B cell (primary cell): ENCODE measurements around the gene KDELR1. TPM values are rescaled to one million over a fixed set of nuclear protein-coding genes. Genes with fewer than 3 reads are reported as not detected.
A peak's percentile ranks its signal among the peaks of the same experiment; 100 is the strongest.

Experiments used
- ATAC-seq: fragments of 200-7000 bp; cut with Tn5 transposase; one replicate; pipeline ENCODE4 v1.10.0; 2021; ENCODE audit warnings: low read depth, mild to moderate bottlenecking, moderate number of reproducible peaks, moderate library complexity
- CTCF ChIA-PET: fragments of 350-600 bp; sonication (Branson Sonifier 250); formaldehyde crosslinking; loops from one replicate; lab custom pipeline; 2021; ENCODE audit warnings: antibody characterized with exemption, inconsistent platforms; lab: Charles Lee
- POLR2A ChIA-PET: fragments of 350-600 bp; sonication (Branson Sonifier 250); formaldehyde crosslinking; loops from one replicate; lab custom pipeline; 2021; ENCODE audit warnings: antibody characterized with exemption; lab: Charles Lee
- DNase-seq: peaks from one replicate; pipeline ENCODE4 v3.0.0; 2013
- H2AFZ ChIP-seq: 2 replicates; pipeline ENCODE4 v1.6.1; 2012; ENCODE audit warnings: mild to moderate bottlenecking, low read depth, low read length; ENCODE audit not compliant: insufficient read depth, poor library complexity, severe bottlenecking
- H3K27ac ChIP-seq, 2 donors: 1 replicate in 1 of 2; 2 replicates in 1 of 2; pipeline ENCODE4 v1.5.1; 2012 to 2013; ENCODE audit warnings: low read length in 2 of 2, mild to moderate bottlenecking in 2 of 2, moderate library complexity in 1 of 2
- H3K27me3 ChIP-seq, 4 experiments: fragments of 200-600 bp in 1 of 4; sonication (generic) in 1 of 4; replicated peaks in 1 of 4; 1 replicate in 2 of 4; 2 replicates in 2 of 4; pipeline versions ENCODE4 v1.6.1 to v1.7.0; 2013 to 2016; ENCODE audit warnings: low read length in 3 of 4, mild to moderate bottlenecking in 2 of 4, mixed read lengths in 1 of 4, moderate library complexity in 1 of 4; ENCODE audit not compliant: insufficient read depth in 4 of 4, control insufficient read depth in 3 of 4; ENCODE audit errors: control extremely low read depth in 1 of 4
- H3K36me3 ChIP-seq, 2 experiments: replicated peaks in 1 of 2; 1 replicate in 1 of 2; 2 replicates in 1 of 2; pipeline versions ENCODE4 v1.6.1 to v1.7.1; 2013; ENCODE audit warnings: low read length in 1 of 2; ENCODE audit not compliant: insufficient read depth in 2 of 2, control insufficient read depth in 1 of 2; ENCODE audit errors: control extremely low read depth in 1 of 2, extremely low read depth in 1 of 2
- H3K4me1 ChIP-seq, 2 donors: fragments of 200-600 bp in 1 of 2; sonication (generic) in 1 of 2; 1 replicate in 1 of 2; 2 replicates in 1 of 2; pipeline versions ENCODE4 v1.5.1 to v1.6.1; 2013 to 2017; ENCODE audit warnings: low read length in 2 of 2; ENCODE audit not compliant: control insufficient read depth in 2 of 2, insufficient read depth in 2 of 2
- H3K4me2 ChIP-seq: replicated peaks from 2 replicates; pipeline ENCODE3; 2012; ENCODE audit warnings: mild to moderate bottlenecking, low read depth, low read length; ENCODE audit not compliant: poor library complexity, severe bottlenecking
- H3K4me3 ChIP-seq, 5 experiments: fragments of 200-600 bp in 1 of 5; sonication (generic) in 1 of 5; 1 replicate in 3 of 5; 2 replicates in 2 of 5; pipeline versions ENCODE4 v1.5.1 to v1.7.0; 2011 to 2016; ENCODE audit warnings: low read length in 4 of 5, mild to moderate bottlenecking in 4 of 5, low read depth in 2 of 5, control low read depth in 1 of 5, moderate library complexity in 1 of 5; ENCODE audit not compliant: insufficient read depth in 1 of 5; ENCODE audit errors: control extremely low read depth in 1 of 5, extremely low read depth in 1 of 5
- H3K79me2 ChIP-seq: fragments of 200-600 bp; sonication (generic); one replicate; pipeline ENCODE4 v1.6.0; 2016; ENCODE audit warnings: low read length; ENCODE audit not compliant: control insufficient read depth, insufficient read depth
- H3K9ac ChIP-seq: fragments of 200-600 bp; sonication (generic); 2 replicates; pipeline ENCODE4 v1.6.1; 2017; ENCODE audit warnings: mild to moderate bottlenecking, low read length, moderate library complexity
- H3K9me3 ChIP-seq, 3 donors: one replicate each; pipeline versions ENCODE4 v1.6.1 to v1.7.1; 2013; ENCODE audit warnings: low read length in 2 of 3; ENCODE audit not compliant: control insufficient read depth in 2 of 3, insufficient read depth in 1 of 3; ENCODE audit errors: control extremely low read depth in 1 of 3
- H4K20me1 ChIP-seq: 2 replicates; pipeline ENCODE4 v1.6.0; 2012; ENCODE audit warnings: mild to moderate bottlenecking, low read length; ENCODE audit not compliant: insufficient read depth, control insufficient read depth, poor library complexity, severe bottlenecking
- H3K27ac Mint-ChIP-seq: one replicate; pipeline ENCODE4 v1.8.0; 2021; ENCODE audit warnings: mixed read lengths
- H3K27me3 Mint-ChIP-seq: one replicate; pipeline ENCODE4 v1.8.0; 2021; ENCODE audit warnings: mixed read lengths
- H3K4me1 Mint-ChIP-seq: one replicate; pipeline ENCODE4 v1.8.0; 2021; ENCODE audit warnings: mixed read lengths
- H3K4me3 Mint-ChIP-seq: one replicate; pipeline ENCODE4 v1.8.0; 2021; ENCODE audit warnings: mixed read lengths
- H3K9me3 Mint-ChIP-seq: one replicate; pipeline ENCODE4 v1.8.0; 2022; ENCODE audit warnings: mixed read lengths; ENCODE audit not compliant: insufficient read depth
- EZH2 ChIP-seq: IDR thresholded peaks from 2 replicates; pipeline ENCODE4 v1.6.1; 2012; ENCODE audit warnings: borderline replicate concordance, low read depth, mild to moderate bottlenecking, moderate library complexity, low read length; ENCODE audit not compliant: insufficient read depth, poor library complexity, severe bottlenecking
- WGBS: methylation state at CpG from one replicate; pipeline ENCODE4 v1.1.5; 2013; ENCODE audit warnings: missing lambda C conversion rate; ENCODE audit not compliant: insufficient coverage; 5-methylcytosine and 5-hydroxymethylcytosine counted together
- intact Hi-C: fragments of 100-400 bp; cut with micrococcal nuclease; formaldehyde crosslinking; loops from one replicate; pipeline ENCODE4 v1.10.0; 2022
- polyA plus RNA-seq: library from polyadenylated mRNA; depleted of rRNA; stranded (reverse); fragments of >200 nt; gene quantifications from 2 replicates; pipeline ENCODE4 v1.2.3, GENCODE V29; 2012
- total RNA-seq, 2 donors: library from RNA; stranded (reverse); fragments of 120-200 nt in 1 of 2; gene quantifications; 1 replicate in 1 of 2; 2 replicates in 1 of 2; pipeline versions ENCODE4 v1.2.3 to v1.2.4, GENCODE V29; 2013 to 2022
- TF ChIP-seq, protein P1 (sequence below): fragments of 200-600 bp; IDR thresholded peaks from one replicate; pipeline ENCODE4 v1.8.0; 2022; ENCODE audit warnings: antibody characterized with exemption, mild to moderate bottlenecking

Gene KDELR1
- total and polyA plus RNA-seq, 2 donors (not counting 1 experiment from before 2014, with no cell fraction given), result 33.3 to 62.7 TPM

- peak overlapping the region; percentile 71 for H3K4me3 Mint-ChIP-seq
- Histone ChIP-seq H3K36me3 (no peaks in the 10 kb centered on the region), H2AFZ (no peak overlapping the region), H3K79me2 (peaks cover 18% of the 10 kb centered on the region), H3K4me1 (peaks cover 56 to 61% of the 10 kb centered on the region in 2 donors), H3K27ac (no peak overlapping the region), H3K4me3 (no peak overlapping the region), H3K4me2 (peak overlapping the region; percentile 72), H3K9me3 (peaks cover 0 to 27% (median 0%) of the 10 kb centered on the region in 3 donors), H3K9ac (no peak overlapping the region), H3K27me3 (peaks cover 0 to 56% (median 33%) of the 10 kb centered on the region in 4 experiments), H4K20me1 (no peaks in the 10 kb centered on the region)
- H3K9me3 Mint-ChIP-seq, result no peaks in the 10 kb centered on the region
- TF ChIP-seq EZH2, result peak; percentile 98
- TF ChIP-seq, protein P1, sequence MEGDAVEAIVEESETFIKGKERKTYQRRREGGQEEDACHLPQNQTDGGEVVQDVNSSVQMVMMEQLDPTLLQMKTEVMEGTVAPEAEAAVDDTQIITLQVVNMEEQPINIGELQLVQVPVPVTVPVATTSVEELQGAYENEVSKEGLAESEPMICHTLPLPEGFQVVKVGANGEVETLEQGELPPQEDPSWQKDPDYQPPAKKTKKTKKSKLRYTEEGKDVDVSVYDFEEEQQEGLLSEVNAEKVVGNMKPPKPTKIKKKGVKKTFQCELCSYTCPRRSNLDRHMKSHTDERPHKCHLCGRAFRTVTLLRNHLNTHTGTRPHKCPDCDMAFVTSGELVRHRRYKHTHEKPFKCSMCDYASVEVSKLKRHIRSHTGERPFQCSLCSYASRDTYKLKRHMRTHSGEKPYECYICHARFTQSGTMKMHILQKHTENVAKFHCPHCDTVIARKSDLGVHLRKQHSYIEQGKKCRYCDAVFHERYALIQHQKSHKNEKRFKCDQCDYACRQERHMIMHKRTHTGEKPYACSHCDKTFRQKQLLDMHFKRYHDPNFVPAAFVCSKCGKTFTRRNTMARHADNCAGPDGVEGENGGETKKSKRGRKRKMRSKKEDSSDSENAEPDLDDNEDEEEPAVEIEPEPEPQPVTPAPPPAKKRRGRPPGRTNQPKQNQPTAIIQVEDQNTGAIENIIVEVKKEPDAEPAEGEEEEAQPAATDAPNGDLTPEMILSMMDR, result no peak
- no peak overlapping the region for H3K27ac Mint-ChIP-seq
- 2% methylated on average over 19 of the region's 38 CpGs for WGBS
- H3K27me3 Mint-ChIP-seq, result peaks cover 33% of the 10 kb centered on the region
- ATAC-seq, result no peak
- ChIA-PET POLR2A (interaction anchor here (0.5 kb wide), 1 partner anchor 31 kb away, joined by 10 read pairs; the partner anchor contains the start of genes SYNGR4 and TMEM143), CTCF (interaction anchor here (0.7 to 2.0 kb wide), 2 partner anchors 8 to 125 kb away, joined by 3 to 5 read pairs; partner anchors contain the start of gene ZNF114)
- intact Hi-C loops, result loop anchor here (10.0 kb wide), 1 partner anchor 100 kb away; no protein-coding TSS in a partner anchor
- peak; percentile 46 for DNase-seq
- H3K4me1 Mint-ChIP-seq, result peaks cover 41% of the 10 kb centered on the region
Measured at GRCh38 chr19:48394331-48395169, 3.2 kb upstream of the KDELR1 start.
